GM21529 (cell line): ENCODE data around the gene MYEOV.

Experiments
- ATAC-seq: cut with Tn5 transposase; IDR thresholded peaks from one replicate; pipeline ENCODE4 v1.9.1; 2021; ENCODE audit not compliant: unreplicated experiment

MYEOV gene

GRCh38 chr11:69265210-69265609 lies 28.7 kb upstream of the MYEOV start:
- no peak for ATAC-seq

- ATAC-seq, result no peak
Observed at GRCh38 chr11:69265911-69266510, 27.9 kb upstream of the MYEOV start.

- no peak for ATAC-seq
Observed at GRCh38 chr11:69267395-69267805, 26.6 kb upstream of the MYEOV start.

GRCh38 chr11:69268911-69269310 lies 25.0 kb upstream of the MYEOV start:
- ATAC-seq, result no peak

- ATAC-seq, result no peak
Observed at GRCh38 chr11:69269388-69269787, 24.6 kb upstream of the MYEOV start.

GRCh38 chr11:69269926-69270697 lies 23.8 kb upstream of the MYEOV start:
- no peak for ATAC-seq

GRCh38 chr11:69270941-69271340 lies 23.0 kb upstream of the MYEOV start:
- ATAC-seq, result no peak

GRCh38 chr11:69272055-69272454 lies 21.9 kb upstream of the MYEOV start:
- ATAC-seq, result no peak

GRCh38 chr11:69272831-69273485 lies 21.0 kb upstream of the MYEOV start:
- no peak for ATAC-seq

- no peak for ATAC-seq
Observed at GRCh38 chr11:69273571-69273970, 20.4 kb upstream of the MYEOV start.

GRCh38 chr11:69274531-69275016 lies 19.4 kb upstream of the MYEOV start:
- ATAC-seq, result no peak

- ATAC-seq, result no peak
Observed at GRCh38 chr11:69275178-69275577, 18.8 kb upstream of the MYEOV start.

GRCh38 chr11:69276165-69276564 lies 17.8 kb upstream of the MYEOV start:
- ATAC-seq, result no peak

- ATAC-seq, result peak; percentile 72
Observed at GRCh38 chr11:69277074-69277809, 16.7 kb upstream of the MYEOV start.

- ATAC-seq, result no peak
Observed at GRCh38 chr11:69278091-69278867, 15.7 kb upstream of the MYEOV start.

- no peak for ATAC-seq
Observed at GRCh38 chr11:69280451-69280850, 13.5 kb upstream of the MYEOV start.

GRCh38 chr11:69280994-69281393 lies 13.0 kb upstream of the MYEOV start:
- no peak for ATAC-seq

- ATAC-seq, result no peak
Observed at GRCh38 chr11:69283446-69283845, 10.5 kb upstream of the MYEOV start.

- ATAC-seq, result no peak
Observed at GRCh38 chr11:69284081-69284511, 9.9 kb upstream of the MYEOV start.

- ATAC-seq, result no peak
Observed at GRCh38 chr11:69285091-69285490, 8.9 kb upstream of the MYEOV start.

GRCh38 chr11:69285766-69286165 lies 8.2 kb upstream of the MYEOV start:
- ATAC-seq, result no peak
